ENCODE data around the gene ZCWPW1. TPM values are rescaled to one million over a fixed set of nuclear protein-coding genes. Genes with fewer than 3 reads are reported as not detected.
A peak's percentile ranks its signal among the peaks of the same experiment; 100 is the strongest.

Gene ZCWPW1
- total and polyA plus RNA-seq, 2 of the 8 experiments (the other 6 are each of a cell fraction or from before 2014, with no cell fraction given) = 0.51 to 1.4 TPM

GRCh38 chr7:100353685-100354330 is 74.7 kb downstream of the ZCWPW1 start:
- CTCF ChIA-PET (ENCODE audit: partially characterized antibody) = interaction anchor here (1.0 to 2.3 kb wide), 2 partner anchors 9 to 21 kb away, joined by 3 to 7 read pairs; no protein-coding TSS in a partner anchor
- H3K23ac ChIP-seq (ENCODE audit: insufficient read length) = no peak overlapping the region
- no peak overlapping the region for H3K14ac ChIP-seq (ENCODE audit: insufficient read length)
- H4K91ac ChIP-seq (replicated peaks; ENCODE audit: insufficient read length, low read length) = no peak overlapping the region
- no peak overlapping the region for H3K4ac ChIP-seq (replicated peaks; ENCODE audit: insufficient read length, low read depth, low read length)
- no peak overlapping the region for H4K5ac ChIP-seq (ENCODE audit: insufficient read length, low read depth, low read length)
- no peaks in the 10 kb centered on the region for H3K79me2 ChIP-seq (ENCODE audit: control insufficient read depth in 1 of 2, insufficient read depth in 2 of 2, low read length in 2 of 2)
- H3K79me1 ChIP-seq (ENCODE audit: low read depth, low read length) = no peaks in the 10 kb centered on the region; the same call in 1 of the 2 replicates
- H3K23me2 ChIP-seq (ENCODE audit: low read depth, low read length) = no peaks in the 10 kb centered on the region
- no peak overlapping the region for H2BK15ac ChIP-seq (ENCODE audit: low read length)
- H2BK12ac ChIP-seq (ENCODE audit: low read depth, low read length) = no peak overlapping the region
- TF ChIP-seq CHD2 (IDR thresholded peaks at IDR 0.05; ENCODE audit: low read length) (no peak), POLR2AphosphoS5 (IDR thresholded peaks at IDR 0.05; ENCODE audit: low read depth, low read length) (peak; percentile 28; the same call in 1 of the 2 replicates)
- H3K4me1 ChIP-seq (replicated peaks in 1 of 4; ENCODE audit: control insufficient read depth in 3 of 4, insufficient read depth in 4 of 4, low read length in 3 of 4) = no peaks in the 10 kb centered on the region
- DNase-seq (ENCODE audit: low read depth in 1 of 2, low spot score in 2 of 2) (no peak), FAIRE-seq (no peak)
- no peak overlapping the region for H2BK20ac ChIP-seq (ENCODE audit: low read length)
- H3K4me2 ChIP-seq (ENCODE audit: insufficient read depth in 1 of 2, low read depth in 2 of 2, low read length in 2 of 2) = no peak overlapping the region
- H3K36me3 ChIP-seq (ENCODE audit: control insufficient read depth in 2 of 4, insufficient read depth in 4 of 4, low read length in 3 of 4) = peaks cover 27 to 70% (median 47%) of the 10 kb centered on the region in 4 experiments
- H2AFZ ChIP-seq (ENCODE audit: low read length) = no peak overlapping the region
- no peak overlapping the region for H2AK5ac ChIP-seq (ENCODE audit: low read depth, low read length)
- no peak overlapping the region for H3K9ac ChIP-seq (replicated peaks in 1 of 4; ENCODE audit: extremely low read depth in 1 of 4, low read depth in 3 of 4, low read length in 3 of 4)
- H3K27ac ChIP-seq (ENCODE audit: low read depth, low read length) = no peak overlapping the region
- H4K20me1 ChIP-seq (replicated peaks in 1 of 2; ENCODE audit: control insufficient read depth in 1 of 2, insufficient read depth in 2 of 2, low read length in 2 of 2) = peaks cover 2 to 14% of the 10 kb centered on the region in 2 experiments
- no peaks in the 10 kb centered on the region for H3K27me3 ChIP-seq (replicated peaks in 1 of 4; ENCODE audit: control insufficient read depth in 3 of 4, extremely low read depth in 1 of 4, insufficient read depth in 3 of 4, low read length in 3 of 4)
- H2BK5ac ChIP-seq (ENCODE audit: low read depth, low read length) = 0 out of 2 replicates have a peak overlapping the region, but pooled peaks have one; percentile 35
- POLR2A ChIA-PET (ENCODE audit: partially characterized antibody) = interaction anchor here (1.0 to 3.2 kb wide), 5 partner anchors 11 to 75 kb away, joined by 3 to 12 read pairs (median 4); partner anchors contain the start of gene ZCWPW1
- H3K18ac ChIP-seq (ENCODE audit: extremely low read depth, low read length) = no peak overlapping the region
- H3K9me3 ChIP-seq (ENCODE audit: insufficient read depth in 2 of 2, low read depth in 1 of 2, low read length in 1 of 2) = no peaks in the 10 kb centered on the region
- H4K8ac ChIP-seq (ENCODE audit: extremely low read depth, insufficient read depth, low read length) = no peak overlapping the region
- 95% methylated on average over 6 of the region's 6 CpGs; no CpG with 5 or more reads in 1 of the 2 experiments for WGBS, 2 experiments (ENCODE audit: extremely low coverage in 1 of 2, insufficient coverage in 1 of 2, insufficient read length in 1 of 2, insufficient replicate concordance in 2 of 2, low coverage in 1 of 2, low lambda C conversion rate in 2 of 2, missing lambda C conversion rate in 1 of 2)
- no peak overlapping the region for H3K4me3 ChIP-seq (ENCODE audit: extremely low read depth in 1 of 4, insufficient read depth in 2 of 4, low read depth in 3 of 4, low read length in 4 of 4)
- no peak overlapping the region for H2BK120ac ChIP-seq (replicated peaks; ENCODE audit: low read depth, low read length)
- no peak overlapping the region for H3K56ac ChIP-seq (replicated peaks; ENCODE audit: insufficient read length, low read depth, low read length)
